Type B pancreatic cell (in vitro differentiated cells): ENCODE results near the gene CCBE1. TPM values are rescaled to one million over a fixed set of nuclear protein-coding genes. Genes with fewer than 3 reads are reported as not detected.
"Not testable (repeated sequence)": the region's sequence is repeated elsewhere in the genome, so short reads cannot be mapped to it uniquely, and the experiment has no call there.

Experiments
- DNase-seq: peaks from one replicate; pipeline ENCODE4 v3.0.0; 2021; ENCODE audit warnings: mixed read lengths; ENCODE audit not compliant: unreplicated experiment; ENCODE audit errors: extremely low spot score
- H3K27ac Mint-ChIP-seq: 2 replicates; pipeline ENCODE4 v1.8.0; 2021; ENCODE audit warnings: mild to moderate bottlenecking, mixed read lengths
- H3K27me3 Mint-ChIP-seq: 2 replicates; pipeline ENCODE4 v1.8.0; 2021; ENCODE audit warnings: mixed read lengths
- H3K36me3 Mint-ChIP-seq: 2 replicates; pipeline ENCODE4 v1.8.0; 2021; ENCODE audit warnings: mixed read lengths
- H3K4me1 Mint-ChIP-seq: one replicate; pipeline ENCODE4 v1.8.0; 2021; ENCODE audit warnings: mixed read lengths; ENCODE audit not compliant: unreplicated experiment
- H3K4me3 Mint-ChIP-seq: 2 replicates; pipeline ENCODE4 v1.8.0; 2021; ENCODE audit warnings: mild to moderate bottlenecking, mixed read lengths
- H3K9me3 Mint-ChIP-seq: 2 replicates; pipeline ENCODE4 v1.8.0; 2021; ENCODE audit warnings: mixed read lengths
- total RNA-seq: library from RNA; stranded (reverse); gene quantifications from 2 replicates; pipeline ENCODE4 v1.2.1, GENCODE V29; 2021; ENCODE audit warnings: low replicate concordance
- TF ChIP-seq, protein P1 (sequence below): fragments of 200-600 bp; sonication (generic); conservative IDR thresholded peaks from 2 replicates; pipeline ENCODE4 v1.5.0; 2021; ENCODE audit warnings: antibody characterized with exemption, mild to moderate bottlenecking

Gene CCBE1
- total RNA-seq, 1 donor from 2014 or later = 51.3 TPM

DNA sequence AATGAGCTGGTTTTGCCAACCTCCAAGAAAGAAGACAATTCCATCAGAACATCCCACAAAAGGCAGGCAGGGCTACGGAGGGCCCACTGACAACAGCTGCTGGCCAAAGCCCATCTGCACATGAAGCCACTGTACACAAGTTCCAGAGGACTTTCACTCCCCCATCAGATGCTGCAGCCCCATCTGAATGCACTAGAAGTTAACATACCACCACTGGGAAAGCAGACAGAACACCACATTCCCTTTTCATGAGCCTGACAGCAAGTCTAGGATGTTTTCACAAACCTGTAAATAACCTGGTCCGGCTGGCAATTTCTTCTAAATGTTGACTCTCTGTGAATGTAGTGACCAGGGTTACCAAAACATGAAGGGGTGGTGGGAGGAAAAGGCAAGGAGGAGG is 41.5 kb downstream of the CCBE1 start:
- Mint-ChIP-seq H3K4me1 (peaks cover 37% of the 10 kb centered on the region), H3K27me3 (no peaks in the 10 kb centered on the region), H3K9me3 (no peaks in the 10 kb centered on the region), H3K36me3 (peaks cover 3% of the 10 kb centered on the region), H3K27ac (no peak overlapping the region), H3K4me3 (no peak overlapping the region)
- DNase-seq = no peak
- TF ChIP-seq, protein P1, sequence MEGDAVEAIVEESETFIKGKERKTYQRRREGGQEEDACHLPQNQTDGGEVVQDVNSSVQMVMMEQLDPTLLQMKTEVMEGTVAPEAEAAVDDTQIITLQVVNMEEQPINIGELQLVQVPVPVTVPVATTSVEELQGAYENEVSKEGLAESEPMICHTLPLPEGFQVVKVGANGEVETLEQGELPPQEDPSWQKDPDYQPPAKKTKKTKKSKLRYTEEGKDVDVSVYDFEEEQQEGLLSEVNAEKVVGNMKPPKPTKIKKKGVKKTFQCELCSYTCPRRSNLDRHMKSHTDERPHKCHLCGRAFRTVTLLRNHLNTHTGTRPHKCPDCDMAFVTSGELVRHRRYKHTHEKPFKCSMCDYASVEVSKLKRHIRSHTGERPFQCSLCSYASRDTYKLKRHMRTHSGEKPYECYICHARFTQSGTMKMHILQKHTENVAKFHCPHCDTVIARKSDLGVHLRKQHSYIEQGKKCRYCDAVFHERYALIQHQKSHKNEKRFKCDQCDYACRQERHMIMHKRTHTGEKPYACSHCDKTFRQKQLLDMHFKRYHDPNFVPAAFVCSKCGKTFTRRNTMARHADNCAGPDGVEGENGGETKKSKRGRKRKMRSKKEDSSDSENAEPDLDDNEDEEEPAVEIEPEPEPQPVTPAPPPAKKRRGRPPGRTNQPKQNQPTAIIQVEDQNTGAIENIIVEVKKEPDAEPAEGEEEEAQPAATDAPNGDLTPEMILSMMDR = no peak

DNA sequence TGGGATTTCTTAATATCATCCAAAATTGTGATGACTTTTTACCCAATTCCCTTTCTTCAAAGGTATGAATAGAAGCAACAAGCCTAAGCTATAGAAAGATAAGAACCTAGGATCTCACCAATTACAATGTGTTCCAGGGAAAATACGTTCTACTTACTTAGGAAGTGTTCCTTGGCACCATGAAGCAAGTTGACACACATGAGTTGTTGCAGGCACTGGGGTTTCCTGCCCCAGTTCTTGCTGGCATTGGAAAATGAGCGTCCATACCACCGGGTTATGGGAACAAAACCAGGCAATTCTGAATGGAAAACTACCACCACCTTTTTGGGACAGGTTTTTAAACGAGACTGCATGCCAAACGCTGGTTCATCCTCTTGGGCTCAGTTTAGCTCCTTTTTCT is 46.2 kb downstream of the CCBE1 start:
- no peaks in the 10 kb centered on the region for H3K27me3 Mint-ChIP-seq
- no peaks in the 10 kb centered on the region for H3K9me3 Mint-ChIP-seq

DNA sequence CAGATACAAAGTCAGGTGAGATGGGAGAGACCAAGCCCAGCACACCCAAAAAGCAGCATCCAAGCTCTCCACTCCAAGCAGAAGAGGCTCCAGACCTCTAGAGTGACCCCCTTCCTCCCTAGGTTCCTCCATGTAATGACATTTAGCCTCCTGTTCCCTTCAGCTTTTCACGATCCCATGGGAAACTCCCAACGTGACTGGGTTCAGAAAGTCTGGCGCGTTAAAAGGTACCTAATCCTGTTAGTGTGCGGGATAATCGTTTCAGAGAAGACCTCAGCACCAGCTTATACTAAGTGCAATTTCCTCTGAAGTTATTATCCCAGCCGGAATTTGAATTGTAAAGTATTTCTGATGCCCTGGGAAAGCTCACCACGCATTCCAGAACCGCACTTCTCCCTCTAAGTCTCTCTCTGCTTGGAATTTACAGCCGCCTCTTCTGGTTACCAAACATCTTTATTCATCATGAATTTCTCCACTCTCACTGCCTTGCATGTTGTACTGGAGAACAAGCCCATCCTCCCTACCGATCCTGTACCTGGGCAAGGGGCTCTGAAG is 46.9 kb downstream of the CCBE1 start:
- H3K9me3 Mint-ChIP-seq = no peaks in the 10 kb centered on the region

More for the DNA sequence above, 46.2 kb downstream of the CCBE1 start:
- no peak overlapping the region for H3K4me3 Mint-ChIP-seq
- H3K4me1 Mint-ChIP-seq = peaks cover 30% of the 10 kb centered on the region
- H3K36me3 Mint-ChIP-seq = peaks cover 3% of the 10 kb centered on the region
- no peak for DNase-seq
- TF ChIP-seq, protein P1 = no peak
- H3K27ac Mint-ChIP-seq = no peak overlapping the region

DNA sequence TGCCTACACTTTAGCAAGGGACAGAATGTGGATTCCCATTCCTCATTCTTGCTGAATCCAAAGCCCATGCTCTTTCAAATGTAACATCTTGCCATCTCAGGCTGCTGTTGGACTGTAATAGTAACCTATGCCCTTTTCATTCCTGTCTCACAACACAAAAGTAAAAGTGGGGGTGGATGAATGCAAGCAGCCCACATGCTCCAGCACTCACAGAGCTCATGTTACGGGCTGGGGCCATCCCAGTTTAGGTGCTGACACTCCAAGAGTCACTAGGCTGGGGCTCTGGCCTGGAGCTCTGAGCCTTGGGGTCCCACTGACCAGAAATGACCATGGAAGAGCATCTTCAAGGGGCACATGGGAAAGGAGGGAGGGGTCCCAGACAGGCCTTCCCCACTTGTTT is 47.6 kb downstream of the CCBE1 start:
- Mint-ChIP-seq H3K9me3 (no peaks in the 10 kb centered on the region), H3K27me3 (no peaks in the 10 kb centered on the region), H3K4me3 (no peak overlapping the region), H3K4me1 (peaks cover 21% of the 10 kb centered on the region), H3K27ac (no peak overlapping the region), H3K36me3 (peaks cover 3% of the 10 kb centered on the region)
- TF ChIP-seq, protein P1 = no peak
- DNase-seq = no peak

More for the DNA sequence above, 46.9 kb downstream of the CCBE1 start:
- H3K4me3 Mint-ChIP-seq = no peak overlapping the region
- peaks cover 3% of the 10 kb centered on the region for H3K36me3 Mint-ChIP-seq
- H3K4me1 Mint-ChIP-seq = peaks cover 25% of the 10 kb centered on the region
- TF ChIP-seq, protein P1 = no peak
- H3K27ac Mint-ChIP-seq = no peak overlapping the region
- H3K27me3 Mint-ChIP-seq = no peaks in the 10 kb centered on the region
- DNase-seq = no peak

DNA sequence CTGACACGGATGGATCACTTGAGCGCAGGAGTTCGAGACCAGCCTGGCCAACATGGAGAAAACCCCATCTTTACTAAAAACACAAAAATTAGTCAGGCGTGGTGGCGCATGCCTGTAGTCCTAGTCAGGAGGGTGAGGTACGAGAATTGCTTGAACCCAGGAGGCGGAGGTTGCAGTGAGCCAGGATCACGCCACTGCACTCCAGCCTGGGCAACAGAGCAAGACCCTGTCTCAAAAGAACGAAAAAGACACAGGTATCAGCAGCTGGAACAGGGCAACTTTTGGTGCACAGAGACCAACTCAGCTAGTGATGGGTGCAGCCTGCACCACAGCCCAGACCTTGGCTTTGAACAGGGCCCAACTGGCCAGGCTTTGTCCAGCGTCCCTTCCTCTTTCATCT is 48.8 kb downstream of the CCBE1 start:
- H3K4me3 Mint-ChIP-seq, H3K36me3 Mint-ChIP-seq, H3K27me3 Mint-ChIP-seq, H3K27ac Mint-ChIP-seq, H3K9me3 Mint-ChIP-seq, DNase-seq: not testable (repeated sequence)
- peaks cover 21% of the 10 kb centered on the region for H3K4me1 Mint-ChIP-seq

DNA sequence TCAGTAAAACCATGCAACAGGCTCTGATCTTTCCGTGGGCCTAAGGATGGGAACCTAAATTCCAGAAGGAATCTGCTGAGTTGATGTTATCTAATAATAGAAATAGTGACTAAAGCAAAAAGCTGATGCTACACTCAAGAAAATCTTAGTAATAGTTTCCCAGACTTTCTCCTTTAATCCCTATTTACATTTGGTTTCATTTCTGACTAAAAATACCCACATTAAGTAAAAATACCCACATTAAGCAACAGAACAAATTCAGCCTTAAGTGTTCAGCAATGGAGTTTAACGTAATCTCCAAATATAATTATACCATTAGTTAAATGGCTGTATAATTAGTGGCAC is 50.3 kb downstream of the CCBE1 start:
- H3K36me3 Mint-ChIP-seq = peaks cover under 1% of the 10 kb centered on the region
- DNase-seq = no peak
- no peaks in the 10 kb centered on the region for H3K27me3 Mint-ChIP-seq
- H3K4me1 Mint-ChIP-seq = peaks cover 21% of the 10 kb centered on the region
- H3K27ac Mint-ChIP-seq = no peak overlapping the region
- TF ChIP-seq, protein P1 = no peak
- no peak overlapping the region for H3K4me3 Mint-ChIP-seq
- H3K9me3 Mint-ChIP-seq = no peaks in the 10 kb centered on the region
